ENCODE data around the gene TDP1. TPM values are rescaled to one million over a fixed set of nuclear protein-coding genes. Genes with fewer than 3 reads are reported as not detected.

Gene TDP1
- total and polyA plus RNA-seq, 9 of the 15 experiments (the other 6 are each of a cell fraction or from before 2014, with no cell fraction given) = 21.4 to 41.6 (median 32.3) TPM

- no peak for TF ChIP-seq PATZ1 (CRISPR knock-in tag; IDR thresholded peaks at IDR 0.05; ENCODE audit: borderline replicate concordance)
- TF ChIP-seq CHD4 (IDR thresholded peaks at IDR 0.05; ENCODE audit: insufficient read depth, insufficient replicate concordance, low read depth, low read length, poor library complexity, severe bottlenecking) = no peak
Observed at GRCh38 chr14:90027842-90028241, 72.1 kb downstream of the TDP1 start (continued).

- Histone ChIP-seq H3K27me3 (ENCODE audit: control insufficient read depth in 2 of 2, insufficient read depth in 2 of 2, low read length in 2 of 2) (no peaks in the 10 kb centered on the region), H4K20me1 (replicated peaks; ENCODE audit: control insufficient read depth, insufficient read depth, low read length) (no peaks in the 10 kb centered on the region), H2AFZ (ENCODE audit: low read depth, low read length) (no peak overlapping the region), H3K9ac (ENCODE audit: insufficient read depth in 1 of 2, low read depth in 2 of 2, low read length in 2 of 2) (no peak overlapping the region), H3K9me3 (replicated peaks; ENCODE audit: control insufficient read depth, insufficient read depth, low read depth, low read length) (no peaks in the 10 kb centered on the region), H3K4me3 (no peak overlapping the region), H3K9me1 (ENCODE audit: control insufficient read depth, insufficient read depth, low read length) (no peaks in the 10 kb centered on the region), H3K79me2 (ENCODE audit: control insufficient read depth, insufficient read depth, low read length) (no peaks in the 10 kb centered on the region), H3K4me2 (ENCODE audit: insufficient read depth, low read length) (no peak overlapping the region), H3K36me3 (ENCODE audit: control insufficient read depth, insufficient read depth, low read length) (peaks cover 37% of the 10 kb centered on the region), H3K27ac (ENCODE audit: extremely low read depth, low read depth, low read length) (no peak overlapping the region), H3K4me1 (replicated peaks in 1 of 2; ENCODE audit: control insufficient read depth in 2 of 2, insufficient read depth in 2 of 2, low read length in 2 of 2) (no peaks in the 10 kb centered on the region)
- TF ChIP-seq BCLAF1 (IDR thresholded peaks at IDR 0.05; ENCODE audit: borderline replicate concordance in 1 of 2, control insufficient read depth in 1 of 2, low read depth in 2 of 2, low read length in 1 of 2) (no peak), ZNF324 (CRISPR knock-in tag; IDR thresholded peaks at IDR 0.05) (no peak), ZNF586 (CRISPR knock-in tag; conservative IDR thresholded peaks at IDR 0.05) (no peak), CBFA2T3 (IDR thresholded peaks at IDR 0.05) (no peak), RFX1 (IDR thresholded peaks at IDR 0.05) (no peak), ZNF395 (CRISPR knock-in tag; IDR thresholded peaks at IDR 0.05) (no peak), POLR3A (IDR thresholded peaks at IDR 0.05; ENCODE audit: borderline replicate concordance, extremely low read depth, insufficient read depth, insufficient read length) (no peak), ZBTB12 (CRISPR knock-in tag; IDR thresholded peaks at IDR 0.05) (no peak), TOE1 (IDR thresholded peaks at IDR 0.05; ENCODE audit: borderline replicate concordance) (no peak), TOE1 (CRISPR knock-in tag; IDR thresholded peaks at IDR 0.05; ENCODE audit: borderline replicate concordance, low read depth) (no peak)
- DNase-seq (ENCODE audit: extremely low read depth in 1 of 4, low spot score in 3 of 4) = no peak
- in situ Hi-C loops (cut with MboI) = no loop called here
- CTCF ChIA-PET (ENCODE audit: low intra/inter-chr PET ratio) = no interaction called here
- no peak for FAIRE-seq
- intact Hi-C loops (cut with micrococcal nuclease) = no loop called here
- no peak for ATAC-seq
- POLR2A ChIA-PET = no interaction called here
- no TSS peak for BruUV-seq (replicated peaks)
- whole genome bisulfite sequencing (ENCODE audit: insufficient coverage, low coverage, missing lambda C conversion rate) = 100% methylated on average over 2 of the region's 2 CpGs
Observed at GRCh38 chr14:90034156-90034555, 78.4 kb downstream of the TDP1 start.
